Sigmoid colon (tissue), 7 donors: ENCODE measurements around the gene BANP. TPM values are rescaled to one million over a fixed set of nuclear protein-coding genes. Genes with fewer than 3 reads are reported as not detected.
"Not testable (repeated sequence)": the region's sequence is repeated elsewhere in the genome, so short reads cannot be mapped to it uniquely, and the experiment has no call there.

ENCODE experiments used
- DNase-seq: peaks from one replicate; pipeline ENCODE4 v3.0.0-alpha.2; 2019
- H3K27ac ChIP-seq, 4 donors: fragments of 200-600 bp; sonication (generic); one replicate each; pipeline ENCODE4 v1.5.1; 2016 to 2019; ENCODE audit warnings: mild to moderate bottlenecking in 1 of 4
- H3K27me3 ChIP-seq, 3 donors: fragments of 200-600 bp; sonication (generic); one replicate each; pipeline ENCODE4 v1.5.1; 2019; ENCODE audit warnings: mild to moderate bottlenecking in 1 of 3
- H3K36me3 ChIP-seq, 4 donors: fragments of 200-600 bp; sonication (generic); one replicate each; pipeline ENCODE4 v1.5.1; 2016 to 2019
- H3K4me1 ChIP-seq, 4 donors: fragments of 200-600 bp; sonication (generic); one replicate each; pipeline ENCODE4 v1.5.1; 2017 to 2019
- H3K4me3 ChIP-seq, 4 donors: fragments of 200-600 bp; sonication (generic); one replicate each; pipeline ENCODE4 v1.5.1; 2017 to 2019; ENCODE audit warnings: mild to moderate bottlenecking in 2 of 4, moderate library complexity in 1 of 4
- H3K9me3 ChIP-seq, 4 donors: fragments of 200-600 bp in 3 of 4; sonication (generic) in 3 of 4; one replicate each; pipeline versions ENCODE4 v1.5.1 to v1.6.1; 2013 to 2019
- EP300 ChIP-seq, 4 donors: sonication (generic); formaldehyde crosslinking; IDR thresholded peaks; one replicate each; pipeline ENCODE4 v1.6.1; 2017; ENCODE audit warnings: antibody characterized with exemption in 4 of 4
- POLR2A ChIP-seq, 2 donors: fragments of 450-650 bp; IDR thresholded peaks; one replicate each; pipeline ENCODE4 v1.6.1; 2016; ENCODE audit warnings: antibody characterized with exemption in 2 of 2, mild to moderate bottlenecking in 2 of 2, moderate library complexity in 2 of 2
- POLR2AphosphoS5 ChIP-seq, 4 donors: sonication (generic); formaldehyde crosslinking; IDR thresholded peaks; one replicate each; pipeline ENCODE4 v1.6.1; 2017; ENCODE audit warnings: antibody characterized with exemption in 4 of 4
- WGBS, 2 donors: extraction: QIAGEN DNeasy Blood & Tissue Kit; methylation state at CpG; one replicate each; pipeline ENCODE4 v1.1.7; 2013; 5-methylcytosine and 5-hydroxymethylcytosine counted together
- intact Hi-C: fragments of 100-400 bp; cut with DNase I; formaldehyde crosslinking; loops from one replicate; pipeline ENCODE4 v1.15.1; 2023
- polyA plus RNA-seq, 3 donors: library from polyadenylated mRNA; stranded (reverse); fragments of 200-250 nt; gene quantifications; one replicate each; pipeline ENCODE4 v1.2.3, GENCODE V29; 2013
- total RNA-seq, 4 donors: library from RNA; depleted of rRNA; stranded (reverse); fragments of >200 nt; gene quantifications; one replicate each; pipeline ENCODE4 v1.1.0, GENCODE V29; 2016
- TF ChIP-seq, protein P1 (sequence below), 4 experiments: fragments of 450-650 bp in 3 of 4; fragments of 200-600 bp in 1 of 4; IDR thresholded peaks; one replicate each; pipeline ENCODE4 v1.5.1; 2016 to 2019; ENCODE audit warnings: antibody characterized with exemption in 4 of 4, mild to moderate bottlenecking in 3 of 4, moderate library complexity in 2 of 4
- donor health status: healthy with polysubstance abuse.
- donor health status: Bipolar disorder and iron deficiency.
- donor health status: healthy.

BANP gene
- total and polyA plus RNA-seq, 7 donors, result 8.4 to 31.0 (median 17.4) TPM

DNA sequence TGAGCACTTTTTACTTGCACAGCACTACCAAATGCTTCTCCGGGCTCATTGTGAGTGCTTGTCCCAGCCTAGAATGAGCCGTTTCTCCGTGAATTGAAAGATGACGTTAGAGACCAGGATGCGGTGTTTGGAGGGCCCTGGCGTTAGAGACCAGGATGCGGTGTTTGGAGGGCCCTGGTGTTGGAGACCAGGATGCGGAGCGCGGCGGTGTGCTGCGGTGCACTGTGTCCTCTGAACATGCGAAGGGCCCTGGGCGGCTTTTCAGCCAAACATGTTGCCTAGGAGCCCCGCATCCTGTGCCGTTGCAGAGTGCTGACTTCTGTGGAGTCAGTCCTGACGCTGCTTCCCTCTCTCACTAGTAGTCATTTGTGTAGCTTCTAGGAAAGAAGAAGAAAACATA is 42.7 kb downstream of the BANP start:
- peak; percentile 33 for DNase-seq
- TF ChIP-seq, protein P1, sequence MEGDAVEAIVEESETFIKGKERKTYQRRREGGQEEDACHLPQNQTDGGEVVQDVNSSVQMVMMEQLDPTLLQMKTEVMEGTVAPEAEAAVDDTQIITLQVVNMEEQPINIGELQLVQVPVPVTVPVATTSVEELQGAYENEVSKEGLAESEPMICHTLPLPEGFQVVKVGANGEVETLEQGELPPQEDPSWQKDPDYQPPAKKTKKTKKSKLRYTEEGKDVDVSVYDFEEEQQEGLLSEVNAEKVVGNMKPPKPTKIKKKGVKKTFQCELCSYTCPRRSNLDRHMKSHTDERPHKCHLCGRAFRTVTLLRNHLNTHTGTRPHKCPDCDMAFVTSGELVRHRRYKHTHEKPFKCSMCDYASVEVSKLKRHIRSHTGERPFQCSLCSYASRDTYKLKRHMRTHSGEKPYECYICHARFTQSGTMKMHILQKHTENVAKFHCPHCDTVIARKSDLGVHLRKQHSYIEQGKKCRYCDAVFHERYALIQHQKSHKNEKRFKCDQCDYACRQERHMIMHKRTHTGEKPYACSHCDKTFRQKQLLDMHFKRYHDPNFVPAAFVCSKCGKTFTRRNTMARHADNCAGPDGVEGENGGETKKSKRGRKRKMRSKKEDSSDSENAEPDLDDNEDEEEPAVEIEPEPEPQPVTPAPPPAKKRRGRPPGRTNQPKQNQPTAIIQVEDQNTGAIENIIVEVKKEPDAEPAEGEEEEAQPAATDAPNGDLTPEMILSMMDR (IDR thresholded peaks at IDR 0.05), result no peak
- no peak for TF ChIP-seq POLR2AphosphoS5 (IDR thresholded peaks at IDR 0.05)
- no peak for TF ChIP-seq POLR2A (IDR thresholded peaks at IDR 0.05)
- TF ChIP-seq EP300 (IDR thresholded peaks at IDR 0.05), result no peak
- whole genome bisulfite sequencing, 2 donors, result 97 to 98% methylated on average over 17 of the region's 17 CpGs
- Histone ChIP-seq H3K27me3 (no peaks in the 10 kb centered on the region), H3K27ac (no peak overlapping the region), H3K4me1 (no peaks in the 10 kb centered on the region), H3K9me3 (no peaks in the 10 kb centered on the region), H3K36me3 (peaks cover 0 to 5% (median 1%) of the 10 kb centered on the region in 4 donors), H3K4me3 (no peak overlapping the region)
- intact Hi-C loops, result no loop called here

DNA sequence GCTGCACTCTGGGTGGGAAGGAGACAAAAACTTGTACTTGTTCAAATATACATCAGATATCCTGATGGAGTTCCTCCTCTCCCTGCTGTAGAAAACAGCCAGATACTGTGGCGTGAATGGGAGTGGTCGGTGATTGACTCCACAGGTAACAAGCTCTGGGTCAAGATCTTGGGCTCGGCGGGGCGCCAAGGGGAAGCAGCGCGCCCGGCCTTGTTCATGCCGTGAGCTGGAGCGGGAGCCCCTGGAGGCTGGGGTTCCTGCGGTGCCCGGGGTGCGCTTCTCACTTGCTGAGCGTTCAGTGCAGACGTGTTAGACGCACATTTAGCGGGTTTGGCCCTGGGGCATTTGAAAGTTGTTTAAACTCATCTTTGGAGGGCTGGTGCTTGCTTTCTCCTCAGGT is 44.4 kb downstream of the BANP start:
- Histone ChIP-seq H3K36me3 (peaks cover 0 to 5% (median 1%) of the 10 kb centered on the region in 4 donors), H3K4me1 (no peaks in the 10 kb centered on the region)
- WGBS, 2 donors, result 94% methylated on average over 17 of the region's 17 CpGs

DNA sequence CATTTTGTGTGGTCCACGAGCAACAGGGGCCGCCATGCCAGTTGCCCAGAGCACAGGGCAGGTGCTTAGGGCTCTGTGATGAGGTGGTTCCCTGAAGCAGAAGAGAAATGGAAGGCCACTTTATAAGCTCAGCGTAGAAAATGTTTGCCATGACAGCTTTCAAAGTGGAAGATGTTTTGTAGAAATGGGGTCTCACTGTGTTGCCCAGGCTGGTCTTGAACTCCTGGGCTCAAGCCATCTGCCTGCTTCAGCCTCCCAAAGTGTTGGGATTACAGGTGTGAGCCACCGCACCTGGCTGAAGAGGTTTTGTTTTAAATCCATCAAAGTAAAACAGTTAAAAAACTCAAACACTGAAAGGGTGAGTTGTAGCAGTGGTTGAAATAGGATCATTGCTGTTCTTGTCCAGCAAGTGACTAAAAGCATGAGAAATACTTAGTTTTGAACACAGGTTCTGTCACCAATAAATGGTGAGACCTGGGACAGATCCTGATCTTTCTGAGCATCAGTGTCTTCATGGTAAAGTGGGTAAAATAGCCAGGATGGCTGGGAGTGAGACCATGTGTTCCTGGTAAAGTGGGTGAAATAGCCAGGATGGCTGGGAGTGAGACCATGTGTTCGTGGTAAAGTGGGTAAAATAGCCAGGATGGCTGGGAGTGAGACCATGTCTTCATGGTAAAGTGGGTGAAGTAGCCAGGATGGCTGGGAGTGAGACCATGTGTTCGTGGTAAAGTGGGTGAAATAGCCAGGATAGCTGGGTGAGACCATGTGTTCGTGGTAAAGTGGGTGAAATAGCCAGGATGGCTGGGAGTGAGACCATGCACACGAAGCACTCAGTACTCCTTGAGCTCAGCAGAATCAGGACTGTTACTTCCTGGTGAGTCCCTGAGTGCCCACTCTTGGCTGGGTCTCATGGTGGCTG is 46.0 kb downstream of the BANP start:
- H3K4me1 ChIP-seq, result no peaks in the 10 kb centered on the region
- no peaks in the 10 kb centered on the region for H3K27me3 ChIP-seq
- intact Hi-C loops, result no loop called here
- H3K9me3 ChIP-seq, result no peaks in the 10 kb centered on the region
- no peak for TF ChIP-seq EP300 (IDR thresholded peaks at IDR 0.05)
- TF ChIP-seq, protein P1 (IDR thresholded peaks at IDR 0.05), result no peak
- TF ChIP-seq POLR2AphosphoS5 (IDR thresholded peaks at IDR 0.05), result no peak
- TF ChIP-seq POLR2A (IDR thresholded peaks at IDR 0.05), result no peak
- H3K36me3 ChIP-seq, result peaks cover 0 to 3% (median 0%) of the 10 kb centered on the region in 4 donors
- H3K27ac ChIP-seq, result no peak overlapping the region
- 93 to 95% methylated on average over 8 of the region's 8 CpGs for WGBS, 2 donors
- peak; percentile 12 for DNase-seq
- no peak overlapping the region for H3K4me3 ChIP-seq

More for the DNA sequence above, 44.4 kb downstream of the BANP start:
- intact Hi-C loops, result no loop called here
- peak; percentile 51 for DNase-seq
- TF ChIP-seq EP300 (IDR thresholded peaks at IDR 0.05) (no peak), POLR2A (IDR thresholded peaks at IDR 0.05) (no peak), POLR2AphosphoS5 (IDR thresholded peaks at IDR 0.05) (no peak)
- TF ChIP-seq, protein P1 (IDR thresholded peaks at IDR 0.05), result no peak
- Histone ChIP-seq H3K27ac (no peak overlapping the region), H3K9me3 (no peaks in the 10 kb centered on the region), H3K27me3 (no peaks in the 10 kb centered on the region), H3K4me3 (no peak overlapping the region)

DNA sequence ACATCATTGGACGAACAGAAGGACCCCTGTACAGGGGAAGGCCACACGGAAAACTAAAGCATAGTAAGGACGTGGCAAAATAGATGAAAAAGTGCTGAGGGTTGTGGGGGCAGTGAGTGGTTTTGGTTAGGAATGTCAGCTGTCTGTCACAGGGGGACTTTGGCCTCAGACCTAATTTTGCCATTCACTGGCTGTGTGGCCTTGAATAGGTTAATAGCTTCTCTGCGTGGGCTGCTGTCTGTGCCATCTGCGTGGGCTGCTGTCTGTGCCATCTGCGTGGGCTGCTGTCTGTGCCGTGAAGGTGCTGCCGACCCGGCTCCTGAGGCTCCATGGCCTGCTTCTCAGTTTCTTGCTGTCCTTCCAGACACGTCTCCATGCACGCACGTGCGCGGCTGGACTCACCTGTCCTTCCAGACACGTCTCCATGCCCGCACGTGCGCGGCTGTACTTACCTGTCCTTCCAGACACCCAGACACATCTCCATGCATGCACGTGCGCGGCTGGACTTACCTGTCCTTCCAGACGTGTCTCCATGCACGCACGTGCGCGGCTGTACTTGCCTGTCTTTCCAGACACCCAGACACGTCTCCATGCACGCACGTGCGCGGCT is 47.1 kb downstream of the BANP start:
- 95 to 96% methylated on average over 32 of the region's 32 CpGs for WGBS, 2 donors
- H3K4me1 ChIP-seq, H3K36me3 ChIP-seq, H3K9me3 ChIP-seq, H3K27ac ChIP-seq, H3K27me3 ChIP-seq, intact Hi-C loops, H3K4me3 ChIP-seq: not testable (repeated sequence)
- DNase-seq, result peak; percentile 22

DNA sequence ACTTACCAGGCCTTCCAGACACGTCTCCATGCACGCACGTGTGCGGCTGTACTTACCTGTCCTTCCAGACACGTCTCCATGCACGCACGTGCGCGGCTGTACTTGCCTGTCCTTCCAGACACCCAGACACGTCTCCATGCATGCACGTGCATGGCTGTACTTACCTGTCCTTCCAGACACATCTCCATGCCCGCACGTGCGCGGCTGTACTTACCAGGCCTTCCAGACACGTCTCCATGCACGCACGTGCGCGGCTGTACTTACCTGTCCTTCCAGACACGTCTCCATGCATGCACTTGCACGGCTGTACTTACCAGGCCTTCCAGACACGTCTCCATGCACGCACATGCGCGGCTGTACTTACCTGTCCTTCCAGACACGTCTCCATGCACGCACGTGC is 47.8 kb downstream of the BANP start:
- H3K27me3 ChIP-seq, H3K4me1 ChIP-seq, H3K27ac ChIP-seq, intact Hi-C loops, H3K4me3 ChIP-seq, H3K9me3 ChIP-seq, H3K36me3 ChIP-seq: not testable (repeated sequence)
- peak; percentile 3 for DNase-seq
- 95 to 96% methylated on average over 29 of the region's 29 CpGs for WGBS, 2 donors
